HG02798 (cell line): ENCODE measurements around the gene SMIM12.

Experiments used
- ATAC-seq: cut with Tn5 transposase; IDR thresholded peaks from one replicate; pipeline ENCODE4 v1.9.1; 2021; ENCODE audit warnings: mild to moderate bottlenecking; ENCODE audit not compliant: unreplicated experiment, poor library complexity

Gene SMIM12

DNA sequence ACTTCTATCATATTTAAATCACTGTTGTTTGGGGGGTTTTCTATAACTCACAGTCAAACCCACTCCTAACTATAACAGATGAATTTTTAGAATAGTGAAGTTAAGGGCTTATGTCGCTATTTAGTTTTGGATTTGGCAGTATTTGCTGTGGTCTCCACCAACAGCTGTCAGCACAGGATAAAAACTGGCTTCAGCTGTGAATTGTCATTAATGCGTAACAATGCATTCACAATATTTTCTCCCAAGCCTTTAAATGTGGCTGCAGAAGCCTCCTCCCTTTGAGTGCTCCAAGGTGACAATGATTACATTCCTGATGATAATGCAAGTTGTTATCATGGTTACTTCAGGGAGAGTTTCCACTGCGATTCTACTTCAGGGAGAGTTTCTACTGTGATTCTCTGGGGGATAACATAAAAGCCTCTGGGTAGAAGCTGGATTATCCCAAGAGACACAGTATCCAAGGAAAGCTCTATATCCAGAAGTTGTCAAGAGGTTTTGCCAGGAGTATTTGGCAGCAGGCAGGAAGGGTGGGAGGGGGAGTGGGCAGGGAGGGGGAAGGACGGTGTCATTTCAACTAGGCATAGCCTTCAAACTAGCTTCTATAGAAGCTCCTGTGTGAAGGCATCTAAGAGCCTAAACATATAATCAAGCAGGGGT is 14.9 kb upstream of the SMIM12 start:
- no peak for ATAC-seq

DNA sequence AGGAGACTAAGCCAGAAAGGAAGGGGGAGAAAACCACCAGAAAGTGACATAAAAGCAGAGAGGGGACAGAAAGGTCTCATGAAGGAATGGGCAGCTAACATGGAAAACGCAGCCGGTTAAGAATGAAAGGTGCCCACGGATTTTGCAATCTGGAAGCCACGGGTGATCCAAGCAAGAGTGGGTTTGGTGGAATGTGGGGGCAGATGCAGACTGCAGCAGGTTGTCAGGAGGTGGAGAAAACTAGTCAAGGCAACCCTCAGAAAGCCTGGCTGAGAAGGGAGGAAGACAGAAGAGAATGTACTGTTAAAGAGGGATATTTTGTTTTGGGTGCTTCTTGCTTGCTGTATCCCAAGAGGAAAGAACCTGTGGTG is 12.6 kb upstream of the SMIM12 start:
- no peak for ATAC-seq

DNA sequence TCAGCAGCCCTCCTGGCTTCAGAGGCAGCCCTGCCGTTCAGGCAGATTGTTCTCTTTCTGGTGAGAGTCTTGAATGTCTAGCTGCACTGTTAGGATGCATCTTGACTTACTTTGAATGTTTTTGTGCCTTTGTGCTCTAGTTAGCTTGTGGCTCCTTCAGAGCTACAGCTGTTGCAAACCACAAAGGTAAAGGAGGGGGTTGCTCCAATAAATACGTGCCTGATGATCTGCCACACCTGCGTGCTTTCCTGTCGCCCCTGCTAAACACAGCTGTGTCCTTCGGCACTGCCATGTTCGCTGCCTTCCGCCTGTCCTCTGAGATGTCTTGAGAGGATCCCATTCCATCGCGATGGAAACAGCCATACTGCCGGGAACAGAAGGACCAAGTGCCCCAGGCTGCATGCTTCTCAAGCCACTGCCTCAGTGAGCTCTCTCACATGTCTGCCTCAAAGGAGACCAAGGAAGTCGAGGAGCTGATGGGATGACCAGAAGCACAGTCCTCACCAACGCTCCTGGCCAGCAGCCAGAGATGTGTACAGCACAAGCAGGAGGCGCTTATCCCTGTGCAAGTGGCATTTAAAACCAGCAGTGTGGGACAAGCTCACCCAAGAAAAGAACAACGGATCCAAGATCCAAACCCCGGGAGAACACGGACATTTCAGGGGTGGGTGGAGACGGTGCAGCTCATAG is 12.0 kb upstream of the SMIM12 start:
- no peak for ATAC-seq

DNA sequence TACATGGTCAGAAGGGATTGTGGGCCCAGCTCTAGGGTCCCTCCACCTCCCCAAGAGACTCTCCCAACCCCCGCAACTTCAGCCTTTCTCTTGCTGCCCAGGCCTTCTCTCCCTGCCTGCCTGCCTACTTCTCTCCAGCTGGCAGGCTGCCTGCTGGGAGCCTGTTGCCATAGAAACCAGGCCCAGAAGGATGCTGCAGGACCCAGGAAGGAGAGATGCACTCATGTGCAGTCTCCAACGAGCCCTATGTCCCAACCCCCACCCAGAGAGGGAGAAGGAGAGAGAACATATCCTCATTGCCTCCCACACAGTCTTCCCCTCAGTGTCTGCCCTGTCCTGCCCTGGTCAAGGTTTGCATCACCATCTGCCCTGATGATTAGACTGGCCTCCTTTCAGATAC is 10.8 kb upstream of the SMIM12 start:
- ATAC-seq: no peak

DNA sequence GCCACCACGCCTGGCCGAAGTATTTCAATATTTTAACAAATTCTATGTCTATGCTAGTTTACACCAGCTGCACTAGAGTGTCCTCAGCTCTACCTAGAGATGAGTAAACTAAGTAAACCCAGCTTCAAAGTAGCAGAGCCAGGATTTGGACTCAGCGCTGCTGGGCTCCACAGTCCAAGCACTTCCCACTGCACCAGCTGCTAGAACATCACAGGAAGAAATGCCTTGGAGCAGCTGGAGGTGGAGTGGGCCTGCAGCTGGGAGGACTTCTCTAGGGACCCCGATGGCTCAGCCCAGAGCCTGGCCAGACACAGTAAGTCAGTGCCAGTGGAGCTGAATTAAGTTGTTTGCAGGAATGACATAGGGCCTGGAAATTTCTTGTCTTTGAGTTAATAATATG is 10.2 kb upstream of the SMIM12 start:
- ATAC-seq: no peak

DNA sequence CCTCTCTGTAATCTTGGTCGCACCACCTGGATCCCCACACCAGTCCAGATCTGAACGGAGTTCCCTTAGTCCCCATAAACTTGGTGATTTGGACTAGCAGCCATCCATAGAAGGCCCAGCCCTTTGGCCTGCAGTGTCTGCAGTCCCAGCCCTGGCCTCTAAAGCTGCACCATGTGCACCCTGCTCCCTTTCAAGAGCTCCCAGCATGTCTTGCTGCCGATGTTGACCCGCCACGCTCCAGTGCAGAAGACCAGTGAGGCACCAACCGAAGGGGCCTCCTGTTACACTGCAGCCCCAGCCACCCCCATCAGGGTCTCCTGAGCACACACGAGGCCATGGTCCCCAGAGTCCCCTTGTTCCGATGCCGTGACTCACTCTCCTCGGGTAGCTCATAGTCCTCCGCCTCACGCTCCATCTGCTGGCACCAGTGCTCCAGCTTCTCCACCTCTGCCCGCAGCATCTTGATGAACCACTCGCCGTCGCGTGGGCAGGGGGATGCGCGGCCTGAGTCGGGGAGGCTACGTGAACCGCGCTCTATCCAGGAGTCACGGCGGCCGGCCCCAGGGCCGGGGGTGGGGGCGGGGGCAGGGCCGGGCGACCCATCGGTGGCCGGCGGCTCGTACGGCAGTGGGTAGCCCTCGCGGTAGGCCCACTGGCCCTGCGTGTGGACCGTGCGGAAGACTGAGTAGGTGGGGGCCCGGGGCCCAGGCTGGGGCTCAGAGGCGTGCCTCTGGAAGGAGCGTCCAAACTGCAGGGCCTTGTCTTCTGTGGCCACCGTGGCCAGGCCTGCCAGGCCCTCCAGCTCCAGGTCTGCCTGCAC is 8.9 kb upstream of the SMIM12 start:
- ATAC-seq: no peak

DNA sequence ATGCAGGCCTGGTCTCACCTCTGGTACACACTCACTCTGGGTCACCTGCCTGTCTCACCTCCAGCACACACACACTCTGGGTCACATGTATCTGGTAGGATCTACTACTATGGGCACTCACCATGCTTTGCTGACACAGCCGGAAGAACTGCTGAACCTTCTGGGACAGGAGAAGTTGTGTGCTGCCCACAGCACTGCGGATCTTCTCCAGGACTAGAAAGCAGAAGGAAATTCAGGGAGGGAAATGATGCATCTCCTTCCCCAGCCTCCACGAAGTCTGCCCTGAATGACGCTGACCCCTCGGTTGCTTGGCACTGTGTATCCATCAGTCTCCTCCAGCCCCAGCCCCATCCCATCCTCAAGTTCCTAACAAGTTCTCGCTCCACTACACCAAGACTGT is 7.9 kb upstream of the SMIM12 start:
- ATAC-seq: no peak

DNA sequence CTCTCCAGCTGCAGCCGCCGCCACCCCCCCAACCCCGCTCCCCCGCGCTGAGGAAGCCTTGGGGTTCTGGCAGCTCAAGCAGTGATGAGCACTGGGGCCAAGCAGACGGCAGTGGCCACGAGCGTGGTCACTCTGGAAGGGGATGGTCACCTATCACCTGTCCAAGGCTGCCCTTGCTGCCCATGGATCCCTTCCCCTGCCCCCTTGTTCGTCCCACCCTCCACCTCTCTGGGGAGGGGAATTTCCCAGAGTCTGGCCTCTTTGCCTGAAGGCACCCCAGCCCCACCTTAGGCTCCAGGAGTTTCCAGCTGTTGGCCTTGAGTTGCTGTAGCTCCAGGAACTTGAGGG is 7.2 kb upstream of the SMIM12 start:
- ATAC-seq: peak; percentile 6

DNA sequence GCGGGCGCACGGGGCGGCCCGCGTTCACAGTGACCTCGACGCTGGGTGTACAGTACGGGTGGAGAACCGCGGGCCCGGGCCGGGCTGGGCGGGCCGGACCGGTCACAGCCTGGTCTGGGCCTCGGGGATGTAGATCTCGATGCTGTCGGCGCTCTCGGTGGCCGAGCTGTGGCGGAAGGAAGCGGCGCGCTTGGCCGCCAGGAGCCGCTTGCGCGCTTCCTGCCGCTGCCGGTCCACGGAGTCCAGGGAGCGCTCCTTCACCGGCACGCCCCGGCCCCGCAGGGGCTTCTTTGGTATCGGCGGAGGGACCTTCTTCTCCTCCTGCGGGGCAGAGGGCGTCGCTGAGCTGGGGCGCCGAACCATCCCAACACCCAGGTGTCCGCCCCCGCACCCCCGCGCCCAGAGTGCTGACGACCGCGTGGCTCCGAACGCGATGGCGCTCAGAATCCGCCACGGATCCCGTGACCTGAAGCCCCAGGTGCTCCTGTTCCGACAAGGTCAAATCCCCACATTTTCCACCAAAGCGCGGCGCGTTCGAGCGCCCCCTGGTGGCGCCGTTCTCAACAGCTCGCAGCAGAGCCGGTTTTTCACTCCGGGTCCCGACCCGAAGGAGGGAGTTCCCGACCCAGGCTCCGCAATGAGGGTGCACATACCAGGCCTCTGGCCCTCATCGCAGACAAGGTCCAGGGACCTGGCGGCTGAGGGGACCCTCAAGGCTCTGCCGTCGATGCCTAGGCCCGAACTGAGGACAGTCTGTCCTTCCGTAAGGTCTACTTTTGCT is 6.6 kb upstream of the SMIM12 start:
- peak; percentile 76 for ATAC-seq

DNA sequence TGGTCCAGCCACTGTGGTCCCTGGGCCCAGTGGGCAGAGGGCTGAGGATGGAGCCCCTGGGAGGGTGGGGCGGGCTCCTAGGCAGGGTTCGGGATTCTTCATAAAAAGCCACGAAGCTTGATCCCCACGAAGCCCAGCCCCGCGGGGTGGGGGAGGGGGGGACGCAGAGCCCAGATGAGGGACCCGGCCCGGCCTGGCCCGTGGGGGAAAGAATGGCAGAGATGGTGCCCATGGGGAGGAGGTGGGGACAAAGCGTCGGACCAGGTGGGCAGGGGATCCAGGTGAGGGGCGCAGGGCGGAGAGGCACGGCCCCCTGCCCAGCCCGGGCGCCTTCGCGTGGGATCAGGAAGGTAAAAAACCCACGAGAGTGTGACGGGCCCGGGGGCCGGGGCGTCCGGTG is 6.0 kb upstream of the SMIM12 start:
- ATAC-seq: no peak

DNA sequence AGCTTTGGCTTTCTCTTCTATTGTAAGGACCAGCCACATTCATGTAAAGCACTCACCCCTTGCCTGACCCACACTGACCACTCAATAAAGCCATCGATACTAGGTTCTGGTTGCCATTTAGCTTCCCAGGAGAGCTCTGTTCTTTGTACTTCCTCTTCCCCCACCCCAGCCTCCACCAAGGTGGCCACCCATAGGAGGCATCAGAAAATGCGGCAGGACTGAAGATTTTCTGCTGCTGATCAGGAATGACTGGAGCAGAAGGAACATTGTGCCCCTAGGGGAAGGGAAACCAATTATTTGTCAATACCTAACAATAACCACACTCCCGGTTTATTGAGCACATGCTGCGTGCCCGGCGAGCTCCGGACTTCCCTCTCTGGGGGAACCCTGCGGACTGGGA is 5.2 kb upstream of the SMIM12 start:
- ATAC-seq: no peak

DNA sequence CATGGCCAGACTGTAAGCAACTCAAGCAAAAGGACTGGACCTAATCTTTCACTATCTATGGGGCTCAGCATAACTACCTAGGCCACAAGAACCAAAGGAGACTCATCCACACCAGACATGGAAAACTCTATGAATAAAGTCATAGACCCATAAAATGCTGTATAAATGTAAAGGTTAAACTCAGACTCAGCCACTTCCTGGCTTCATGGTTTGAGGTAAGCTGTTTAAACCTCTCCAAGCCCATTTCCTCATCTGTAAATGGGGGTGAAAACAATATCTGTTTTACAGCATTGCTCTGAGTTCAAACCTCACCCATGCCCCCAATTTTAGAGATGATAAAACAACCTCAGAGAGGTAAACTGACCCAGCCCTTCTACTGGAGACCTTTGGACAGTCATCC is 4.0 kb upstream of the SMIM12 start:
- ATAC-seq: no peak

DNA sequence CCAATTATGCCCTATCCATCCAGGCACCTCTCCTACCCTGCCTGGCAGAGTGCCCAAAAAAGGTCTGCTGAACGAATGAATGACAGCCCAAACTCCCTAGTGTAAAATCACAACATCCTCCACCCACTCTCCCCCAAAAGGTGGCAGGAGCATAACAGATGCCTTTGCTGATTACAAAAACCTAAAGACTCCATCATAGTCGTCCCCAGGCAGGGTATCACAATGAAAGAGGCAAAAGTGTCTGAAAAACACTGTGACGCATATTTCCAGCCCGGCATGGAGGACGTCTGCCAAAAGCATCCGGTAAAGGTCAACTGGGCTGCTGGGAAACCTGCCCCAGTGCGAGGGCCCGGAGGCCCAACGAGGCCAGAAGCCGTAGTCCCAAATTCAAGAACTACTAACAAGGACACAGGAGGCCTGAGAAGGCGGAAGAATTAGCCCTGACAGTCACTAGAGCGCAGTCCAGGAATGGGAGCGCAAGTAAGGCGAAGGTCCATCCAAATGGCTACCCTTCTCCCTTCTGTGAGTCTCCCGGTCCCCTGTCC is 576 bp downstream of the SMIM12 start:
- ATAC-seq: no peak

DNA sequence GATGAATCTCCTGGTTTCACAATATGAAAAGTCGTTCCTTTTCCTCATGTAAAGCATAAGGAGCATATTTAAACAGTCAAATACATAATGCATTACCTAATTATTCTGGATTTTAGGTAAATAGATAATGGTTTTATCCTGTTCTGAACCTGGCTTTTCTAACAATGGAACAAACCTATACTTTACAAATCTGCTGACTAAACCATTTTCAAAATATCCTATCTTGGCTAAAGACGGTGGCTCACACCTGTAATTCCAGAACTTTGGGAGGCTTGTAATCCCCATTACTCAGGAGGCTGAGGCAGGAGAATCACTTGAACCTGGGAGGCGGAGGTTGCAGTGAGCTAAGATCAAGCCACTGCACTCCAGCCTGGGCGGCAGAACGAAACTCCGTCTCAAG is 2.9 kb downstream of the SMIM12 start:
- ATAC-seq: no peak

DNA sequence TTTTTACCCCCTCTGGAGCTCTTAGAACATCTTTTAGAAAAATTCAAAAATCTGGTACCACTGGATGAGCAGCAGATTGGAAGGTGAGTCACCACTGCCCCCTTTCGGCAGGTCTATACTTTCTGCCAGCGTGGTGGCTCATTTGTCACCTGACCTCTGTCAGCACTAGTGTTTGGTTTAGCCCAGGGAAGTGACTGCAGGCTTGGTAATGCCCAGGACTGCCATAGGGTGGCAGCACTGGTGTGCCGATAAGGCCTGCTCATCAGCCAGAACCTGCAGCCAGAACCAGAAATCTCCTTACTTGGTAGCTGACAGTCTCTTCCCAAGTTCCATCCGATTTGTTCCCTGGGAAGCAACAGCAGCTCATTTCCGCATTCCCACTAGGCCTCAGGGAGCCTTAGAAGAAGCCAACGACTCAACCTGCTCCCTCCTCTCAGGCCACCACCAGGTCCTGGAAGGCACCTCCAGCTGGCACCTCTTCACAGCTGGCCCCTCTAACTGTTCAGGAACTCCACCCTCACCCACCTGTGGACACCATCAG is 6.8 kb downstream of the SMIM12 start:
- peak; percentile 95 for ATAC-seq

DNA sequence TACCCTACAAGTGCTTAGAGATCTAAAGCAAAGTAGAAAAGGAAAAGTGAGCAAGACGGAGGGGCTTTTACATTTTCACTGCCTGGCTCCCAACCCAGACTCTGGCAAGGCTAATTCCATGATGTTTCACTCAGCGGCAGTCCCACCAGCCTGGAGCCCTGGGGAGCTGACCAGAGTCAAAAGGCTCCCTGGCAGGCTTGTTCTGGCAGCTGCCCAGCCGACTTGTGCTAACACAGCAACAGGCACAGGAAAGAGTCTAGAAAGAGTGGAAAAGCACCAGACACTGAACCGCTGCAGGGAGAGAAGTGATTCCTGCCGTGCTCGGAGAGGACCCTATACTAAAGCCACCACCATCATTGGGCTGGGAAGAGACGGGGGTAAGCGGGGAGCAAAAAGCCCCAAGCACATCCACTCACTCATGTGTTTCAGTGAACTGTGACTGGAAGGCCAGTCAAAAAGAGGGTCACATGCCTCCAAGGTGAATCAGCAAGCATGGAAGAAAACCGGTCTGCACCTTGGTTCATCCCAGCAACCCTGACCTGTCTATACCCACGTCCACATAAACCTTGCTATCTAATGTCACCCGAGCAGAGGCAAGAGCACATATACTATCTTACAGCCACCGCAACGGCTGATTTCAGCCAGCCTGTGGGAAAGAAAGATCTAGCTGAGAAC is 8.0 kb downstream of the SMIM12 start:
- no peak for ATAC-seq

DNA sequence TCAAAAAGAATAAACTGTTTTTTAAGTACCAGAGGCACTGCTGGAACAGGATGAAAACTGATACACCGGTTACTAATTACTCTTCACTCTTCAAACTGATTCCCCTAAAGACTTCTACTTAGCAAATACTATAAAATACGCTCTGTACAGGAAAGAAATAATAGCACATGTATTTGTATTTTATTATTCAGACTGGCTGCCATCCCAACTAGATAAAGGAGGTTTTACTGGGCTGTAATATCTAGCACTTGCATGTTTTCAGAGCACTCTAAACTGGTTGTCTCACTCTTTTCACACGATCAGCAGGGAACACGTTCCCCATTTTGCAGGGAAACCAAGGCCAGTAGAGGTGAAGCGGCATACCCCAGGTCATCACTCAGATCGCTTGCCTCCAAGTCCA is 9.2 kb downstream of the SMIM12 start:
- ATAC-seq: no peak

DNA sequence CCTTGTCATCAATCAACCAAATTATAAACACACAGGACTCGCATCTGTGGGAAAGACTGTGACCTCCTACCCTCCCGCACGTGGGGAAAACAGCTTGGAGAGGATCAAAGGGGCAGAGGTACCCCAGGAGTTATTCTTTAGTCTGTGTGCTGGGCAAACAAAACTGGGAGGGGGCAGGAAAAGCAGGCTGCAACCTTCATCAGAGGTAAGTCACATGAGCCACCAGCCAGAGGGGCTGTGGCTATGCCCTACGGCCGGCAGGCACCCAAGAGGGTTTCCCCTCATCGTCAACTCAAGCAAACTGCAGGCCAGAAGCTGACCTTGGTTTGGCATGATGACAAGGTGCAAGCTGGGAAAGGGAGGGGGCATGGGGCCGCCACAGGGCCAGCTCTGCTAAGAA is 12.5 kb downstream of the SMIM12 start:
- no peak for ATAC-seq

DNA sequence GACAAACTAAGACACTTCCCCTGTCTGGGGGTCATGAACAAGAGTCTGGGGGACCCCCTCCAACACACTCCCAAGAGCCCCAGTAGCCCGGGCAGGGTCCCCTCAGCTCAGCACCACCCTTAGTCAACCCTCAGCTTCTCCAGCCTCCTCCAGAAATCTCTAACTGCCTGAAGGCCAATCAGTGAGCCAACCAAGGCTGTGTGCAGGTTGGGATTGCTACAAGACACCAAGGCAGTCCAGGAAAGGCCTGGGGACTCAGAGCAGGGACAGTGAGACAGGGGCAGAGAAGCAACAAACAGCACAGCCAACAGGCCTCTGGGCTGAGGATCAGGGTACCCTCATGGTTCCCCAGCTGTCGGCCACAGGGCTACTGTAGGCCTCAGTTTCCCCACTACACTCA is 13.3 kb downstream of the SMIM12 start:
- no peak for ATAC-seq
